ENCODE data around the gene TRIM13.
"Not testable (repeated sequence)": the region's sequence is repeated elsewhere in the genome, so short reads cannot be mapped to it uniquely, and the experiment has no call there.

The TRIM13 gene

GRCh38 chr13:49996951-49997895 lies at the start of gene TRIM13:
TSS of gene TRIM13 (plus strand) at chr13:49997042. CDS start at chr13:50011941, 14,899 bp downstream.
- DNase-seq (ENCODE audit: low read depth) = peak; percentile 59

GRCh38 chr13:49948777-49949270 lies 48.0 kb upstream of the TRIM13 start:
- not testable (repeated sequence) for DNase-seq (ENCODE audit: low read depth)

GRCh38 chr13:49951754-49952535 lies 44.9 kb upstream of the TRIM13 start:
- DNase-seq (ENCODE audit: low read depth) = no peak

GRCh38 chr13:49953560-49953959 lies 43.3 kb upstream of the TRIM13 start:
- no peak for DNase-seq (ENCODE audit: low read depth)

GRCh38 chr13:49954674-49955455 lies 42.0 kb upstream of the TRIM13 start:
- no peak for DNase-seq (ENCODE audit: low read depth)

- DNase-seq (ENCODE audit: low read depth) = no peak
These were observed 40.7 kb upstream of the TRIM13 start for GRCh38 chr13:49956131-49956530.

- no peak for DNase-seq (ENCODE audit: low read depth)
These were observed 38.5 kb upstream of the TRIM13 start for GRCh38 chr13:49958321-49958720.

GRCh38 chr13:49967456-49967855 lies 29.4 kb upstream of the TRIM13 start:
- DNase-seq (ENCODE audit: low read depth) = no peak

- no peak for DNase-seq (ENCODE audit: low read depth)
These were observed 24.1 kb upstream of the TRIM13 start for GRCh38 chr13:49972709-49973108.

GRCh38 chr13:49975826-49976225 lies 21.0 kb upstream of the TRIM13 start:
- no peak for DNase-seq (ENCODE audit: low read depth)

- peak; percentile 68 for DNase-seq (ENCODE audit: low read depth)
These were observed 20.3 kb upstream of the TRIM13 start for GRCh38 chr13:49976314-49977258.

GRCh38 chr13:49977992-49978391 lies 18.9 kb upstream of the TRIM13 start:
- no peak for DNase-seq (ENCODE audit: low read depth)

GRCh38 chr13:49980266-49980665 lies 16.6 kb upstream of the TRIM13 start:
- no peak for DNase-seq (ENCODE audit: low read depth)

- no peak for DNase-seq (ENCODE audit: low read depth)
These were observed 11.7 kb upstream of the TRIM13 start for GRCh38 chr13:49985129-49985528.

- DNase-seq (ENCODE audit: low read depth) = no peak
These were observed 10.4 kb upstream of the TRIM13 start for GRCh38 chr13:49986471-49986870.

GRCh38 chr13:49990612-49991011 lies 6.2 kb upstream of the TRIM13 start:
- not testable (repeated sequence) for DNase-seq (ENCODE audit: low read depth)

- DNase-seq (ENCODE audit: low read depth) = no peak
These were observed 3.7 kb upstream of the TRIM13 start for GRCh38 chr13:49993111-49993510.

- DNase-seq (ENCODE audit: low read depth) = no peak
These were observed 3.2 kb upstream of the TRIM13 start for GRCh38 chr13:49993666-49994065.

- no peak for DNase-seq (ENCODE audit: low read depth)
These were observed 1.2 kb upstream of the TRIM13 start for GRCh38 chr13:49995625-49996101.

GRCh38 chr13:49996161-49996915 lies 504 bp upstream of the TRIM13 start:
- peak; percentile 77 for DNase-seq (ENCODE audit: low read depth)
